ENCODE measurements around the gene BCL11B.

BCL11B gene

GRCh38 chr14:99254328-99255009 is 17.5 kb downstream of the BCL11B start:
- no peak for DNase-seq (ENCODE audit: low read depth)

GRCh38 chr14:99253890-99254289 is 18.1 kb downstream of the BCL11B start:
- DNase-seq (ENCODE audit: low read depth): no peak

GRCh38 chr14:99252940-99253868 is 18.8 kb downstream of the BCL11B start:
- DNase-seq (ENCODE audit: low read depth): no peak

- no peak for DNase-seq (ENCODE audit: low read depth)
Observed at GRCh38 chr14:99252443-99252939, 19.5 kb downstream of the BCL11B start.

- no peak for DNase-seq (ENCODE audit: low read depth)
Observed at GRCh38 chr14:99251721-99252120, 20.3 kb downstream of the BCL11B start.

GRCh38 chr14:99250636-99251208 is 21.3 kb downstream of the BCL11B start:
- DNase-seq (ENCODE audit: low read depth): no peak

GRCh38 chr14:99249389-99249788 is 22.6 kb downstream of the BCL11B start:
- DNase-seq (ENCODE audit: low read depth): no peak

GRCh38 chr14:99248761-99249171 is 23.2 kb downstream of the BCL11B start:
- DNase-seq (ENCODE audit: low read depth): no peak

GRCh38 chr14:99247772-99248171 is 24.2 kb downstream of the BCL11B start:
- no peak for DNase-seq (ENCODE audit: low read depth)

- no peak for DNase-seq (ENCODE audit: low read depth)
Observed at GRCh38 chr14:99247101-99247729, 24.8 kb downstream of the BCL11B start.

- no peak for DNase-seq (ENCODE audit: low read depth)
Observed at GRCh38 chr14:99246536-99247097, 25.4 kb downstream of the BCL11B start.

- DNase-seq (ENCODE audit: low read depth): no peak
Observed at GRCh38 chr14:99245564-99246511, 26.2 kb downstream of the BCL11B start.

GRCh38 chr14:99244941-99245563 is 26.9 kb downstream of the BCL11B start:
- no peak for DNase-seq (ENCODE audit: low read depth)

- no peak for DNase-seq (ENCODE audit: low read depth)
Observed at GRCh38 chr14:99244367-99244901, 27.6 kb downstream of the BCL11B start.

- DNase-seq (ENCODE audit: low read depth): no peak
Observed at GRCh38 chr14:99242816-99243721, 28.9 kb downstream of the BCL11B start.

GRCh38 chr14:99242238-99242637 is 29.8 kb downstream of the BCL11B start:
- no peak for DNase-seq (ENCODE audit: low read depth)

GRCh38 chr14:99241325-99242010 is 30.5 kb downstream of the BCL11B start:
- DNase-seq (ENCODE audit: low read depth): no peak

- DNase-seq (ENCODE audit: low read depth): no peak
Observed at GRCh38 chr14:99240627-99241324, 31.2 kb downstream of the BCL11B start.
